Measurements from ENCODE around the gene TDRD9.

The TDRD9 gene

DNA sequence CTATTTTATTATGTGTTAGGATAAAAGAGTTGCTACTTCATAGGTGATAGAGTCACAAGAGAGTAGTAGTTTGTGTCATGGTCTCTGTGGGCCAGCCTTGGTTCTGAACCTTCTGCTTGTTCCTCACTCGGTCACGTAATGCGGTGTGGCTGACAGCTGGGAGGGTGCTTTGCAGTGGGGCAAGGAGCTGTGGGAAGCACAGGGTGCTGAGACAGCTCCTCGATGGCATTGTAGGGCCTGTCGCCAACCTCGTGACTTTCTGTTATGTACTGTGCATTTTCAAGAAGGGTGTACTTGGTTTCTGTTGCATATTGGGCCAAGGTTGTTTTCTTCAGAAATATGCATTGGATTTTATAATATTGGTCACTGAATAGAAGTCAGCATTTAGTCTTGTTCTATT lies 75.4 kb downstream of the TDRD9 start:
- Histone ChIP-seq H3K9me2 (ENCODE audit: low read depth, low read length) (no peaks in the 10 kb centered on the region), H3K4me1 (ENCODE audit: insufficient read depth, low read length, severe bottlenecking) (no peaks in the 10 kb centered on the region), H4K20me1 (ENCODE audit: insufficient read depth, low read length) (no peaks in the 10 kb centered on the region), H3K9ac (ENCODE audit: low read length) (no peak overlapping the region), H3K9me3 (ENCODE audit: low read length) (no peaks in the 10 kb centered on the region), H3K79me2 (ENCODE audit: insufficient read depth, low read length) (no peaks in the 10 kb centered on the region), H3K4me3 (ENCODE audit: low read depth, low read length, poor library complexity, severe bottlenecking) (no peak overlapping the region), H3K36me3 (ENCODE audit: insufficient read depth, low read length) (no peaks in the 10 kb centered on the region), H3K4me2 (ENCODE audit: low read length) (no peak overlapping the region), H3F3A (ENCODE audit: insufficient read depth, low read length) (no peaks in the 10 kb centered on the region), H2AFZ (ENCODE audit: low read length) (no peak overlapping the region), H3K27ac (ENCODE audit: low read depth, low read length, poor library complexity, severe bottlenecking) (no peak overlapping the region), H3K27me3 (ENCODE audit: insufficient read depth, low read length) (no peaks in the 10 kb centered on the region; the same call in 1 of the 2 replicates)
- TF ChIP-seq EZH2 (IDR thresholded peaks at IDR 0.05; ENCODE audit: borderline replicate concordance, low read length) = no peak
- TF ChIP-seq, protein P1, sequence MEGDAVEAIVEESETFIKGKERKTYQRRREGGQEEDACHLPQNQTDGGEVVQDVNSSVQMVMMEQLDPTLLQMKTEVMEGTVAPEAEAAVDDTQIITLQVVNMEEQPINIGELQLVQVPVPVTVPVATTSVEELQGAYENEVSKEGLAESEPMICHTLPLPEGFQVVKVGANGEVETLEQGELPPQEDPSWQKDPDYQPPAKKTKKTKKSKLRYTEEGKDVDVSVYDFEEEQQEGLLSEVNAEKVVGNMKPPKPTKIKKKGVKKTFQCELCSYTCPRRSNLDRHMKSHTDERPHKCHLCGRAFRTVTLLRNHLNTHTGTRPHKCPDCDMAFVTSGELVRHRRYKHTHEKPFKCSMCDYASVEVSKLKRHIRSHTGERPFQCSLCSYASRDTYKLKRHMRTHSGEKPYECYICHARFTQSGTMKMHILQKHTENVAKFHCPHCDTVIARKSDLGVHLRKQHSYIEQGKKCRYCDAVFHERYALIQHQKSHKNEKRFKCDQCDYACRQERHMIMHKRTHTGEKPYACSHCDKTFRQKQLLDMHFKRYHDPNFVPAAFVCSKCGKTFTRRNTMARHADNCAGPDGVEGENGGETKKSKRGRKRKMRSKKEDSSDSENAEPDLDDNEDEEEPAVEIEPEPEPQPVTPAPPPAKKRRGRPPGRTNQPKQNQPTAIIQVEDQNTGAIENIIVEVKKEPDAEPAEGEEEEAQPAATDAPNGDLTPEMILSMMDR (IDR thresholded peaks at IDR 0.05; ENCODE audit: low read length) = no peak

DNA sequence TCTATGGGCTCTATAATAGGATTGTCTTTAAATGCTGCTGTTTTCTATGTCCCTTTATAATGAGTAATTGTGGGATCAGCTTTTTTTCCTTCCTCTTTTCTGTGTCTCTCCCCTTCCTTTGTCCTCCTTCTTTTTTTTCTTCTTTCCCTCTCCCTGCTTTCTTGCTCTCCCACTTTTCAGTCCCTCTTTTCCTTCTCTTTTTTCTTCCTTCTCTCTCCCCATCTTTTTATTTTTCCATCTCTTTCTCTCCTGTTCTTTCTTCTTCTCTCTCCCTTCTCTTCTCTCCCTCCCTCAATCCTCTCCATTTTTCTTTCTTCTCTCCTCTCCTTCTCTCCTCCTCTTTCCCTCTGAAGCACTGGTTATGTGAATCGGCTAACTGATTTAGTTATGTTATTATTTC lies 76.6 kb downstream of the TDRD9 start:
- H3K9me2 ChIP-seq (ENCODE audit: low read depth, low read length) = no peaks in the 10 kb centered on the region
- H3K9me3 ChIP-seq (ENCODE audit: low read length) = no peaks in the 10 kb centered on the region
- H3K4me3 ChIP-seq (ENCODE audit: low read depth, low read length, poor library complexity, severe bottlenecking) = no peak overlapping the region
- H4K20me1 ChIP-seq (ENCODE audit: insufficient read depth, low read length) = no peaks in the 10 kb centered on the region
- H3K27ac ChIP-seq (ENCODE audit: low read depth, low read length, poor library complexity, severe bottlenecking) = no peak overlapping the region
- no peaks in the 10 kb centered on the region; the same call in 1 of the 2 replicates for H3K27me3 ChIP-seq (ENCODE audit: insufficient read depth, low read length)
- H3K79me2 ChIP-seq (ENCODE audit: insufficient read depth, low read length) = no peaks in the 10 kb centered on the region
- H3K4me2 ChIP-seq (ENCODE audit: low read length) = no peak overlapping the region
- H3K9ac ChIP-seq (ENCODE audit: low read length) = no peak overlapping the region
- H3K36me3 ChIP-seq (ENCODE audit: insufficient read depth, low read length) = no peaks in the 10 kb centered on the region
- H3K4me1 ChIP-seq (ENCODE audit: insufficient read depth, low read length, severe bottlenecking) = no peaks in the 10 kb centered on the region
- H3F3A ChIP-seq (ENCODE audit: insufficient read depth, low read length) = no peaks in the 10 kb centered on the region
- TF ChIP-seq EZH2 (IDR thresholded peaks at IDR 0.05; ENCODE audit: borderline replicate concordance, low read length) = no peak
- TF ChIP-seq, protein P1 (IDR thresholded peaks at IDR 0.05; ENCODE audit: low read length) = no peak
- H2AFZ ChIP-seq (ENCODE audit: low read length) = no peak overlapping the region

DNA sequence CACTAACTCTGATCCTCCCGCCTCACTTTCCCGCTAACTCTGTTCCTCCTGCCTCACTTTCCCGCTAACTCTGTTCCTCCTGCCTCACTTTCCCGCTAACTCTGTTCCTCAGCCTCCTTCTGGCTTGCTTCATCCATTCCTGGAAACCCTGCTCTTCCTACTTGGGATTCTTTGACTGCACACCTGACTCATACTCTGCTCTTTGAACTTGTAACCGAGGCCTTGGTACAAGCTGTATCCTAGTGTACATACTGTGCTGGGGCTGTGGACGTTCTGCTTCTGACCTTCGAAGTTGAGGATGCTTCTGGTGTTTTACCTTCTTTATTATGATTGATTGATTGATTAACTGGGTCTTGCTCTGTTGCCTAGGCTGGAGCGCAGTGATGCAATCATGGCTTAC lies 77.2 kb downstream of the TDRD9 start:
- H2AFZ ChIP-seq (ENCODE audit: low read length) = no peak overlapping the region
- no peaks in the 10 kb centered on the region for H3K36me3 ChIP-seq (ENCODE audit: insufficient read depth, low read length)
- H3K27ac ChIP-seq (ENCODE audit: low read depth, low read length, poor library complexity, severe bottlenecking) = no peak overlapping the region
- no peaks in the 10 kb centered on the region; the same call in 1 of the 2 replicates for H3K27me3 ChIP-seq (ENCODE audit: insufficient read depth, low read length)
- no peak overlapping the region for H3K4me3 ChIP-seq (ENCODE audit: low read depth, low read length, poor library complexity, severe bottlenecking)
- no peak overlapping the region for H3K4me2 ChIP-seq (ENCODE audit: low read length)
- no peaks in the 10 kb centered on the region for H4K20me1 ChIP-seq (ENCODE audit: insufficient read depth, low read length)
- no peaks in the 10 kb centered on the region for H3K4me1 ChIP-seq (ENCODE audit: insufficient read depth, low read length, severe bottlenecking)
- no peaks in the 10 kb centered on the region for H3K79me2 ChIP-seq (ENCODE audit: insufficient read depth, low read length)
- H3F3A ChIP-seq (ENCODE audit: insufficient read depth, low read length) = no peaks in the 10 kb centered on the region
- H3K9me2 ChIP-seq (ENCODE audit: low read depth, low read length) = no peaks in the 10 kb centered on the region
- no peak for TF ChIP-seq EZH2 (IDR thresholded peaks at IDR 0.05; ENCODE audit: borderline replicate concordance, low read length)
- TF ChIP-seq, protein P1 (IDR thresholded peaks at IDR 0.05; ENCODE audit: low read length) = no peak
- H3K9me3 ChIP-seq (ENCODE audit: low read length) = no peaks in the 10 kb centered on the region
- H3K9ac ChIP-seq (ENCODE audit: low read length) = no peak overlapping the region
